GM18511 (cell line): ENCODE measurements around the gene TAF11.
A peak's percentile ranks its signal among the peaks of the same experiment; 100 is the strongest.
"Not testable (repeated sequence)": the region's sequence is repeated elsewhere in the genome, so short reads cannot be mapped to it uniquely, and the experiment has no call there.

ENCODE experiments used
- ATAC-seq: cut with Tn5 transposase; IDR thresholded peaks from one replicate; pipeline ENCODE4 v1.9.1; 2021; ENCODE audit warnings: mild to moderate bottlenecking, moderate library complexity; ENCODE audit not compliant: unreplicated experiment

TAF11 gene

GRCh38 chr6:34906826-34907225 lies 19.0 kb upstream of the TAF11 start:
- ATAC-seq: no peak

GRCh38 chr6:34904990-34905613 lies 17.3 kb upstream of the TAF11 start:
- ATAC-seq: no peak

GRCh38 chr6:34901930-34902329 lies 14.1 kb upstream of the TAF11 start:
- ATAC-seq: no peak

GRCh38 chr6:34900321-34901031 lies 12.6 kb upstream of the TAF11 start:
- ATAC-seq: no peak

- not testable (repeated sequence) for ATAC-seq
Measured at GRCh38 chr6:34899748-34900147, 11.9 kb upstream of the TAF11 start.

GRCh38 chr6:34897716-34898115 lies 9.9 kb upstream of the TAF11 start:
- no peak for ATAC-seq

GRCh38 chr6:34897130-34897529 lies 9.3 kb upstream of the TAF11 start:
- ATAC-seq: no peak

- ATAC-seq: no peak
Measured at GRCh38 chr6:34894693-34895092, 6.9 kb upstream of the TAF11 start.

GRCh38 chr6:34891296-34891695 lies 3.5 kb upstream of the TAF11 start:
- ATAC-seq: no peak

GRCh38 chr6:34890533-34890925 lies 2.7 kb upstream of the TAF11 start:
- ATAC-seq: no peak

GRCh38 chr6:34888874-34889555 lies 1.2 kb upstream of the TAF11 start, which contains the start of gene ANKS1A:
Gene ANKS1A, plus strand, starts transcription at chr6:34889255. Its CDS starts 148 bp downstream, at chr6:34889403.
- peak; percentile 58 for ATAC-seq

- no peak for ATAC-seq
Measured at GRCh38 chr6:34888514-34888856, 643 bp upstream of the TAF11 start.

- ATAC-seq: not testable (repeated sequence)
Measured at GRCh38 chr6:34885837-34886236, 2.0 kb downstream of the TAF11 start.

GRCh38 chr6:34884996-34885395 lies 2.8 kb downstream of the TAF11 start:
- no peak for ATAC-seq

GRCh38 chr6:34884073-34884472 lies 3.8 kb downstream of the TAF11 start:
- not testable (repeated sequence) for ATAC-seq

GRCh38 chr6:34877869-34878485 lies 9.9 kb downstream of the TAF11 start:
- ATAC-seq: no peak

GRCh38 chr6:34877259-34877658 lies 10.6 kb downstream of the TAF11 start:
- no peak for ATAC-seq

GRCh38 chr6:34876472-34876871 lies 11.4 kb downstream of the TAF11 start:
- ATAC-seq: no peak

GRCh38 chr6:34875292-34876213 lies 12.3 kb downstream of the TAF11 start:
- ATAC-seq: no peak

- no peak for ATAC-seq
Measured at GRCh38 chr6:34872332-34872731, 15.5 kb downstream of the TAF11 start.

GRCh38 chr6:34871853-34872252 lies 16.0 kb downstream of the TAF11 start:
- no peak for ATAC-seq
